ENCODE data around the gene LRRC7.

The LRRC7 gene

GRCh38 chr1:70140343-70140742 is 572.6 kb downstream of the LRRC7 start:
- Mint-ChIP-seq H3K4me1 (peaks cover 40% of the 10 kb centered on the region), H3K4me3 (peak overlapping the region in 1 of 3 experiments; percentile 1), H3K27ac (peak overlapping the region; percentile 9 to 77 (median 66)), H3K36me3 (ENCODE audit: low read depth) (no peaks in the 10 kb centered on the region), H3K9me3 (no peaks in the 10 kb centered on the region), H3K27me3 (ENCODE audit: low read depth) (no peaks in the 10 kb centered on the region)
- no peak for TF ChIP-seq CTCF (IDR thresholded peaks at IDR 0.05; ENCODE audit: unreplicated experiment in 3 of 3)

- peak overlapping the region; percentile 9 to 77 (median 66) for H3K27ac Mint-ChIP-seq
- no peaks in the 10 kb centered on the region for H3K9me3 Mint-ChIP-seq
- H3K4me1 Mint-ChIP-seq = peaks cover 40% of the 10 kb centered on the region
- no peaks in the 10 kb centered on the region for H3K27me3 Mint-ChIP-seq (ENCODE audit: low read depth)
- TF ChIP-seq CTCF (IDR thresholded peaks at IDR 0.05; ENCODE audit: unreplicated experiment in 3 of 3) = no peak
- H3K4me3 Mint-ChIP-seq = no peak overlapping the region
- H3K36me3 Mint-ChIP-seq (ENCODE audit: low read depth) = no peaks in the 10 kb centered on the region
Observed at GRCh38 chr1:70140894-70141293, 573.2 kb downstream of the LRRC7 start.

GRCh38 chr1:70142075-70142474 is 574.4 kb downstream of the LRRC7 start:
- TF ChIP-seq CTCF (IDR thresholded peaks at IDR 0.05; ENCODE audit: unreplicated experiment in 3 of 3) = peak; percentile 18 to 28 (median 18)
- Mint-ChIP-seq H3K4me1 (peaks cover 40% of the 10 kb centered on the region), H3K36me3 (ENCODE audit: low read depth) (peaks cover 2% of the 10 kb centered on the region), H3K9me3 (no peaks in the 10 kb centered on the region), H3K4me3 (no peak overlapping the region), H3K27me3 (ENCODE audit: low read depth) (no peaks in the 10 kb centered on the region), H3K27ac (peak overlapping the region in 2 of 3 experiments; percentile 77 to 79)

- peak overlapping the region in 2 of 3 experiments; percentile 31 to 68 for H3K27ac Mint-ChIP-seq
- peak; percentile 34 to 43 (median 42) for TF ChIP-seq CTCF (IDR thresholded peaks at IDR 0.05; ENCODE audit: unreplicated experiment in 3 of 3)
- no peaks in the 10 kb centered on the region for H3K27me3 Mint-ChIP-seq (ENCODE audit: low read depth)
Observed at GRCh38 chr1:70143048-70143659, 575.4 kb downstream of the LRRC7 start.

GRCh38 chr1:70146488-70146887 is 578.8 kb downstream of the LRRC7 start:
- H3K9me3 Mint-ChIP-seq = no peaks in the 10 kb centered on the region
- peaks cover 15% of the 10 kb centered on the region for H3K4me1 Mint-ChIP-seq
- no peaks in the 10 kb centered on the region for H3K27me3 Mint-ChIP-seq (ENCODE audit: low read depth)
- no peak for TF ChIP-seq CTCF (IDR thresholded peaks at IDR 0.05; ENCODE audit: unreplicated experiment in 3 of 3)
- no peak overlapping the region for H3K4me3 Mint-ChIP-seq
- H3K27ac Mint-ChIP-seq = no peak overlapping the region
- peaks cover 18% of the 10 kb centered on the region for H3K36me3 Mint-ChIP-seq (ENCODE audit: low read depth)

More at GRCh38 chr1:70143048-70143659, 575.4 kb downstream of the LRRC7 start:
- H3K9me3 Mint-ChIP-seq = no peaks in the 10 kb centered on the region
- H3K36me3 Mint-ChIP-seq (ENCODE audit: low read depth) = peaks cover 10% of the 10 kb centered on the region
- H3K4me3 Mint-ChIP-seq = no peak overlapping the region
- H3K4me1 Mint-ChIP-seq = peaks cover 36% of the 10 kb centered on the region

- Mint-ChIP-seq H3K9me3 (no peaks in the 10 kb centered on the region), H3K4me3 (no peak overlapping the region), H3K27me3 (ENCODE audit: low read depth) (no peaks in the 10 kb centered on the region), H3K27ac (no peak overlapping the region), H3K36me3 (ENCODE audit: low read depth) (peaks cover 24% of the 10 kb centered on the region), H3K4me1 (no peaks in the 10 kb centered on the region)
- no peak for TF ChIP-seq CTCF (IDR thresholded peaks at IDR 0.05; ENCODE audit: unreplicated experiment in 3 of 3)
Observed at GRCh38 chr1:70150444-70150843, 582.7 kb downstream of the LRRC7 start.
